ENCODE measurements around the gene CUTA. TPM values are rescaled to one million over a fixed set of nuclear protein-coding genes. Genes with fewer than 3 reads are reported as not detected.

Gene CUTA
- total and polyA plus RNA-seq, 2 of the 13 experiments (the other 11 are each of a cell fraction or from before 2014, with no cell fraction given): 170 to 180 TPM

GRCh38 chr6:33424855-33425667 is 7.2 kb upstream of the CUTA start (continued):
- TF ChIP-seq ZNF556 (CRISPR knock-in tag; IDR thresholded peaks at IDR 0.05; ENCODE audit: borderline replicate concordance) (no peak), ARID5B (CRISPR knock-in tag; IDR thresholded peaks at IDR 0.05) (no peak), JARID2 (CRISPR knock-in tag; IDR thresholded peaks at IDR 0.05; ENCODE audit: insufficient replicate concordance) (no peak), HNRNPLL (IDR thresholded peaks at IDR 0.05; ENCODE audit: low read depth, low read length, poor library complexity, severe bottlenecking) (no peak), ELK4 (CRISPR knock-in tag; IDR thresholded peaks at IDR 0.05; ENCODE audit: borderline replicate concordance) (no peak), MAFK (conservative IDR thresholded peaks at IDR 0.05 in 1 of 2, IDR thresholded peaks at IDR 0.05 in 1 of 2; ENCODE audit: low read length in 2 of 2) (no peak), HNF1B (CRISPR knock-in tag; IDR thresholded peaks at IDR 0.05) (0 out of 2 replicates have a peak, but pooled peaks have one; percentile 35), NCOA1 (CRISPR knock-in tag; IDR thresholded peaks at IDR 0.05) (0 out of 2 replicates have a peak, but pooled peaks have one; percentile 49), NFE2 (CRISPR knock-in tag; IDR thresholded peaks at IDR 0.05) (no peak), ZNF543 (CRISPR knock-in tag; IDR thresholded peaks at IDR 0.05) (no peak), ZNF136 (CRISPR knock-in tag; IDR thresholded peaks at IDR 0.05; ENCODE audit: low read depth) (no peak), MLX (CRISPR knock-in tag; IDR thresholded peaks at IDR 0.05) (no peak), ZNF18 (CRISPR knock-in tag; IDR thresholded peaks at IDR 0.05; ENCODE audit: insufficient replicate concordance) (no peak), ELF1 (CRISPR knock-in tag; IDR thresholded peaks at IDR 0.05) (no peak), TRAFD1 (CRISPR knock-in tag; IDR thresholded peaks at IDR 0.05; ENCODE audit: borderline replicate concordance) (0 out of 2 replicates have a peak, but pooled peaks have one; percentile 33), FOXK2 (IDR thresholded peaks at IDR 0.05) (no peak)

All from HepG2 (cell line).